Right lobe of liver (tissue), 6 donors: ENCODE measurements around the gene OBSCN. TPM values are rescaled to one million over a fixed set of nuclear protein-coding genes. Genes with fewer than 3 reads are reported as not detected.

Experiments
- ATAC-seq, 4 donors: fragments of 200-7000 bp; cut with Tn5 transposase; one replicate each; pipeline ENCODE4 v1.9.1; 2020; ENCODE audit warnings: mild to moderate bottlenecking in 4 of 4, moderate library complexity in 4 of 4
- DNase-seq, 3 donors: peaks; one replicate each; pipeline ENCODE4 v3.0.0-alpha.2; 2020
- H3K27ac ChIP-seq, 3 donors: fragments of 200-600 bp; one replicate each; pipeline ENCODE4 v1.8.0; 2022
- H3K27me3 ChIP-seq, 2 donors: fragments of 200-600 bp; one replicate each; pipeline ENCODE4 v1.8.0; 2022
- H3K36me3 ChIP-seq, 4 donors: fragments of 200-600 bp; sonication (generic) in 1 of 4; one replicate each; pipeline versions ENCODE4 v1.5.1 to v1.8.0; 2017 to 2022; ENCODE audit warnings: control low read depth in 1 of 4
- H3K4me1 ChIP-seq, 4 donors: fragments of 200-600 bp; sonication (generic) in 1 of 4; one replicate each; pipeline versions ENCODE4 v1.5.1 to v1.8.0; 2017 to 2022; ENCODE audit warnings: control low read depth in 1 of 4
- H3K4me3 ChIP-seq, 3 donors: fragments of 200-600 bp; one replicate each; pipeline ENCODE4 v1.8.0; 2022
- H3K9me3 ChIP-seq, 4 donors: fragments of 200-600 bp; sonication (generic) in 1 of 4; one replicate each; pipeline versions ENCODE4 v1.5.1 to v1.8.0; 2017 to 2022; ENCODE audit warnings: control low read depth in 1 of 4
- POLR2A ChIP-seq: fragments of 450-650 bp; IDR thresholded peaks from one replicate; pipeline ENCODE4 v1.6.1; 2017; ENCODE audit warnings: antibody characterized with exemption, mild to moderate bottlenecking
- WGBS: methylation state at CpG from one replicate; pipeline ENCODE4 v1.1.6; 2018; ENCODE audit warnings: low coverage, low lambda C conversion rate; ENCODE audit not compliant: insufficient coverage; ENCODE audit errors: missing lambda C conversion rate; 5-methylcytosine and 5-hydroxymethylcytosine counted together
- intact Hi-C, 2 donors: fragments of 100-400 bp; cut with DNase I; formaldehyde crosslinking; loops; one replicate each; pipeline versions ENCODE4 v1.11.2 to v1.14.1; 2022
- total RNA-seq, 6 experiments: library from RNA; depleted of rRNA in 2 of 6; stranded (reverse); fragments of >200 nt in 2 of 6; fragmentation: NEBNext Ultra II Directional in 3 of 6; extraction: Animal tissue kit (Norgen Biotek cat#: 25700) in 3 of 6; gene quantifications; one replicate each; pipeline versions ENCODE4 v1.1.0 to v1.2.4, GENCODE V29; 2016 to 2023
- TF ChIP-seq, protein P1 (sequence below), 4 donors: fragments of 200-600 bp in 3 of 4; fragments of 450-650 bp in 1 of 4; IDR thresholded peaks; one replicate each; pipeline versions ENCODE4 v1.5.1 to v1.8.0; 2016 to 2022; ENCODE audit warnings: antibody characterized with exemption in 4 of 4, mild to moderate bottlenecking in 2 of 4
- donor health status: DM: no; HTN: yes; CAD: no.
- donor health status: DM: no; HTN: no; CAD: no.
- donor health status: DM: no; HTN: no; CAD: no.
- donor health status: DM: no; HTN: yes; CAD: no.
- donor health status: DM: no; HTN: yes; CAD: no.

OBSCN gene
- total RNA-seq, 6 experiments from 2014 or later = 0.43 to 3.5 (median 2.0) TPM

DNA sequence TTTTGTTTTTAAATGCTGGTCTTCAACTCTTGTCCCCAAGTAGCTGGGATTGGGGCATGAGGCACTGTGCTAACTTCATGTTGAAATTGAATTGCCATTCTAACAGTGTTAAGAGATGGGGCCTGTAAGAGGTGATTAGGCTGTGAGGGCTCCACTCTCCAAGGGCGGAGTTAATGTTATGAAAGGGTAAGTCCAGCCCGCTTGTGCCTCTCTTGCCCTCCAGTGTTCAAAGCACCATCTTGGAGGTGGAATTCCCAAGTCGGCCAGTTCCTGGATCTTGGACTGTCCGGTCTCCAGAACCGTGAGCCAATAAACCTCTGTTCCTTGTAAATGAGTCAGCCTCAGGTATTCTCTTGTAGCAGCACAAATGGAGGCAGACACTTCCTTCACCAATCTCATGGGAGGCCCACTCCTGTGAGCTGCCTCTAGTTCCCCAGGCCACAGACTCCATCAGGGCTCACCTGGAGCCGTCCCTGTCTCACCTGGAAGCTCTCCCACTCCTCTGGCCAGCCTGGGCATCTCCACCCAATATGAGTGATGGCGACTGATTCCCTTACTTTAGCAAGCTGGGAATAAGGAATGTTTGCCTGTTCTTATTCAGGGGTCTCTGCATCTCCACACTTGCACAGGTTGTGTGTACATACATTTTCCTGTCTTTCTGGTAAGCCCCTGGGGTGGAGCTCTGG, 26.7 kb upstream of the OBSCN start:
- WGBS = 90% methylated on average over 2 of the region's 7 CpGs
- no peaks in the 10 kb centered on the region for H3K9me3 ChIP-seq
- intact Hi-C loops = no loop called here
- no peaks in the 10 kb centered on the region for H3K27me3 ChIP-seq
- no peak overlapping the region for H3K4me3 ChIP-seq
- H3K27ac ChIP-seq = no peak overlapping the region
- no peak for DNase-seq
- no peak for ATAC-seq
- no peaks in the 10 kb centered on the region for H3K36me3 ChIP-seq
- H3K4me1 ChIP-seq = no peaks in the 10 kb centered on the region
- TF ChIP-seq POLR2A = no peak
- TF ChIP-seq, protein P1, sequence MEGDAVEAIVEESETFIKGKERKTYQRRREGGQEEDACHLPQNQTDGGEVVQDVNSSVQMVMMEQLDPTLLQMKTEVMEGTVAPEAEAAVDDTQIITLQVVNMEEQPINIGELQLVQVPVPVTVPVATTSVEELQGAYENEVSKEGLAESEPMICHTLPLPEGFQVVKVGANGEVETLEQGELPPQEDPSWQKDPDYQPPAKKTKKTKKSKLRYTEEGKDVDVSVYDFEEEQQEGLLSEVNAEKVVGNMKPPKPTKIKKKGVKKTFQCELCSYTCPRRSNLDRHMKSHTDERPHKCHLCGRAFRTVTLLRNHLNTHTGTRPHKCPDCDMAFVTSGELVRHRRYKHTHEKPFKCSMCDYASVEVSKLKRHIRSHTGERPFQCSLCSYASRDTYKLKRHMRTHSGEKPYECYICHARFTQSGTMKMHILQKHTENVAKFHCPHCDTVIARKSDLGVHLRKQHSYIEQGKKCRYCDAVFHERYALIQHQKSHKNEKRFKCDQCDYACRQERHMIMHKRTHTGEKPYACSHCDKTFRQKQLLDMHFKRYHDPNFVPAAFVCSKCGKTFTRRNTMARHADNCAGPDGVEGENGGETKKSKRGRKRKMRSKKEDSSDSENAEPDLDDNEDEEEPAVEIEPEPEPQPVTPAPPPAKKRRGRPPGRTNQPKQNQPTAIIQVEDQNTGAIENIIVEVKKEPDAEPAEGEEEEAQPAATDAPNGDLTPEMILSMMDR (IDR thresholded peaks at IDR 0.05) = no peak

GRCh38 chr1:228181645-228182034, 26.2 kb upstream of the OBSCN start:
- no peaks in the 10 kb centered on the region for H3K4me1 ChIP-seq
- DNase-seq = no peak
- H3K4me3 ChIP-seq = no peak overlapping the region
- H3K27ac ChIP-seq = no peak overlapping the region
- 94% methylated on average over 9 of the region's 9 CpGs for WGBS
- H3K27me3 ChIP-seq = no peaks in the 10 kb centered on the region
- intact Hi-C loops = no loop called here
- ATAC-seq = no peak
- H3K9me3 ChIP-seq = no peaks in the 10 kb centered on the region
- no peak for TF ChIP-seq POLR2A
- TF ChIP-seq, protein P1 (IDR thresholded peaks at IDR 0.05) = no peak
- no peaks in the 10 kb centered on the region for H3K36me3 ChIP-seq

GRCh38 chr1:228182296-228183030, 25.4 kb upstream of the OBSCN start:
- no peak for DNase-seq
- Histone ChIP-seq H3K4me1 (no peaks in the 10 kb centered on the region), H3K4me3 (no peak overlapping the region), H3K27me3 (no peaks in the 10 kb centered on the region), H3K36me3 (no peaks in the 10 kb centered on the region), H3K27ac (no peak overlapping the region), H3K9me3 (no peaks in the 10 kb centered on the region)
- intact Hi-C loops = no loop called here
- no peak for ATAC-seq
- 85% methylated on average over 25 of the region's 32 CpGs for WGBS
- TF ChIP-seq, protein P1 (IDR thresholded peaks at IDR 0.05) = no peak
- TF ChIP-seq POLR2A = no peak

GRCh38 chr1:228184152-228184551, 23.7 kb upstream of the OBSCN start:
- H3K27ac ChIP-seq = no peak overlapping the region
- no peak for ATAC-seq
- H3K4me1 ChIP-seq = no peaks in the 10 kb centered on the region
- no peak for TF ChIP-seq POLR2A
- TF ChIP-seq, protein P1 (IDR thresholded peaks at IDR 0.05) = no peak
- H3K36me3 ChIP-seq = no peaks in the 10 kb centered on the region
- WGBS = 81% methylated on average over 3 of the region's 7 CpGs
- H3K27me3 ChIP-seq = no peaks in the 10 kb centered on the region
- no peak for DNase-seq
- no peak overlapping the region for H3K4me3 ChIP-seq
- H3K9me3 ChIP-seq = no peaks in the 10 kb centered on the region
- intact Hi-C loops = no loop called here
